Ovary (tissue), 3 donors: ENCODE measurements around the gene VASN.

Experiments used
- EP300 ChIP-seq: sonication (generic); formaldehyde crosslinking; IDR thresholded peaks from one replicate; pipeline ENCODE4 v1.6.1; 2017; ENCODE audit warnings: antibody characterized with exemption
- POLR2A ChIP-seq: fragments of 450-650 bp; IDR thresholded peaks from one replicate; pipeline ENCODE4 v1.6.1; 2017; ENCODE audit warnings: antibody characterized with exemption, mild to moderate bottlenecking, moderate library complexity
- TF ChIP-seq, protein P1 (sequence below), 3 donors: fragments of 450-650 bp in 2 of 3; fragments of 200-600 bp in 1 of 3; IDR thresholded peaks; one replicate each; pipeline versions ENCODE4 v1.5.1 to v1.8.0; 2016 to 2022; ENCODE audit warnings: antibody characterized with exemption in 3 of 3, mild to moderate bottlenecking in 1 of 3
- donor health status: DM: no; HTN: no; CAD: no.

GRCh38 chr16:4373356-4373908, 1.8 kb downstream of the VASN start:
- TF ChIP-seq, protein P1, sequence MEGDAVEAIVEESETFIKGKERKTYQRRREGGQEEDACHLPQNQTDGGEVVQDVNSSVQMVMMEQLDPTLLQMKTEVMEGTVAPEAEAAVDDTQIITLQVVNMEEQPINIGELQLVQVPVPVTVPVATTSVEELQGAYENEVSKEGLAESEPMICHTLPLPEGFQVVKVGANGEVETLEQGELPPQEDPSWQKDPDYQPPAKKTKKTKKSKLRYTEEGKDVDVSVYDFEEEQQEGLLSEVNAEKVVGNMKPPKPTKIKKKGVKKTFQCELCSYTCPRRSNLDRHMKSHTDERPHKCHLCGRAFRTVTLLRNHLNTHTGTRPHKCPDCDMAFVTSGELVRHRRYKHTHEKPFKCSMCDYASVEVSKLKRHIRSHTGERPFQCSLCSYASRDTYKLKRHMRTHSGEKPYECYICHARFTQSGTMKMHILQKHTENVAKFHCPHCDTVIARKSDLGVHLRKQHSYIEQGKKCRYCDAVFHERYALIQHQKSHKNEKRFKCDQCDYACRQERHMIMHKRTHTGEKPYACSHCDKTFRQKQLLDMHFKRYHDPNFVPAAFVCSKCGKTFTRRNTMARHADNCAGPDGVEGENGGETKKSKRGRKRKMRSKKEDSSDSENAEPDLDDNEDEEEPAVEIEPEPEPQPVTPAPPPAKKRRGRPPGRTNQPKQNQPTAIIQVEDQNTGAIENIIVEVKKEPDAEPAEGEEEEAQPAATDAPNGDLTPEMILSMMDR (IDR thresholded peaks at IDR 0.05), result no peak
- TF ChIP-seq EP300, result no peak
- no peak for TF ChIP-seq POLR2A
